ENCODE measurements around the gene EXD3. TPM values are rescaled to one million over a fixed set of nuclear protein-coding genes. Genes with fewer than 3 reads are reported as not detected.

Gene EXD3
- total and polyA plus RNA-seq, 2 of the 4 experiments (the other 2 are of a cell fraction) = 1.1 to 7.4 TPM

- peak within 1 kb of the TSS; percentile 62; the same call in 1 of the 3 replicates for H2BK15ac ChIP-seq (ENCODE audit: low read depth, low read length)
- peak within 1 kb of the TSS; percentile 83 for H3K4ac ChIP-seq (ENCODE audit: low read depth, low read length)
- H4K20me1 ChIP-seq (ENCODE audit: insufficient read depth, low read length) = peaks cover 37% of the 10 kb centered on the region
- intact Hi-C loops (cut with micrococcal nuclease) = no loop called here
- DNase-seq = peak; percentile 86
- no peaks in the 10 kb centered on the region for H3K9me1 ChIP-seq (ENCODE audit: insufficient read depth, low read length)
- no peaks in the 10 kb centered on the region for H3K9me3 ChIP-seq (ENCODE audit: control insufficient read depth, insufficient read depth, low read length)
- dilution Hi-C loops (cut with HindIII; ENCODE audit: low sequenced_read_pairs, unreplicated experiment) = no loop called here
- peak within 1 kb of the TSS; percentile 62; the same call in 1 of the 2 replicates for H2BK120ac ChIP-seq (ENCODE audit: low read depth, low read length)
- H3K14ac ChIP-seq (replicated peaks; ENCODE audit: low read depth, low read length) = peak within 1 kb of the TSS; percentile 89
- BruUV-seq (replicated peaks) = no TSS peak
- peak within 1 kb of the TSS; percentile 93 for H2AK9ac ChIP-seq (replicated peaks; ENCODE audit: low read depth, low read length, poor library complexity)
- peak within 1 kb of the TSS; percentile 34; the same call in 1 of the 2 replicates for H2BK20ac ChIP-seq (ENCODE audit: low read depth, low read length)
- peaks cover 23% of the 10 kb centered on the region for H3K36me3 ChIP-seq (ENCODE audit: control insufficient read depth, insufficient read depth, low read length)
- peak within 1 kb of the TSS; percentile 82 for H3K4me3 ChIP-seq (ENCODE audit: insufficient read depth, low read depth, low read length)
- H3K56ac ChIP-seq (ENCODE audit: extremely low read depth, insufficient read depth, low read length) = no peak within 1 kb of the TSS
- peak within 1 kb of the TSS; percentile 53 for H2BK5ac ChIP-seq (ENCODE audit: low read depth, low read length, poor library complexity, severe bottlenecking)
- peaks cover 23% of the 10 kb centered on the region for H3K4me1 ChIP-seq (ENCODE audit: control insufficient read depth, insufficient read depth, low read length)
- peak within 1 kb of the TSS; percentile 73 for H2AK5ac ChIP-seq (ENCODE audit: low read depth, low read length)
- POLR2A ChIA-PET (ENCODE audit: unreplicated experiment) = interaction anchor here (0.6 kb wide), 1 partner anchor 580 kb away, joined by 7 read pairs; no protein-coding TSS in a partner anchor
- H3K23ac ChIP-seq (ENCODE audit: low read depth, low read length) = peak within 1 kb of the TSS; percentile 16; the same call in 1 of the 2 replicates
- in situ Hi-C loops (cut with MboI; ENCODE audit: low sequenced_read_pairs) = no loop called here
- CTCF ChIA-PET = no interaction called here
- peaks cover 6 to 39% of the 10 kb centered on the region in 2 experiments; a peak in 3 of 4 replicates for H3K79me1 ChIP-seq (ENCODE audit: low read depth in 1 of 2, low read length in 2 of 2)
- 2% methylated on average over 25 of the region's 62 CpGs; no CpG with 5 or more reads in 1 of the 2 experiments for WGBS, 2 experiments (ENCODE audit: extremely low coverage in 2 of 2, insufficient read length in 1 of 2)
- peak within 1 kb of the TSS; percentile 84 for H3K27ac ChIP-seq (ENCODE audit: insufficient read depth, low read length)
- H3K27me3 ChIP-seq (ENCODE audit: control insufficient read depth, insufficient read depth, low read length) = no peaks in the 10 kb centered on the region
- peak within 1 kb of the TSS; percentile 45; the same call in 1 of the 2 replicates for H3K18ac ChIP-seq (ENCODE audit: low read depth, low read length)
- peak within 1 kb of the TSS; percentile 100 for H2AFZ ChIP-seq (replicated peaks; ENCODE audit: low read length, poor library complexity)
- peak within 1 kb of the TSS; percentile 86 for H4K91ac ChIP-seq (ENCODE audit: insufficient read depth, low read depth, low read length)
- ATAC-seq (ENCODE audit: low read depth) = peak; percentile 95
- peak within 1 kb of the TSS; percentile 76 for H4K5ac ChIP-seq (ENCODE audit: low read depth, low read length)
- peak within 1 kb of the TSS; percentile 74 for H3K4me2 ChIP-seq (ENCODE audit: low read depth, low read length)
- H4K8ac ChIP-seq (ENCODE audit: low read depth in 2 of 2, low read length in 2 of 2) = peak within 1 kb of the TSS; percentile 98 to 100
- H3K9ac ChIP-seq (ENCODE audit: low read depth, low read length) = peak within 1 kb of the TSS; percentile 77
- TF ChIP-seq RCOR1 (IDR thresholded peaks at IDR 0.05; ENCODE audit: insufficient replicate concordance, low read length) (no peak), ELK1 (IDR thresholded peaks at IDR 0.05; ENCODE audit: borderline replicate concordance, low read depth, low read length) (no peak), MAFK (IDR thresholded peaks at IDR 0.05; ENCODE audit: low read depth, low read length) (no peak), CEBPB (IDR thresholded peaks at IDR 0.05; ENCODE audit: low read depth, low read length) (no peak), NFE2L2 (IDR thresholded peaks at IDR 0.05; ENCODE audit: low read depth, low read length) (0 out of 2 replicates have a peak, but pooled peaks have one; percentile 5), CTCF (conservative IDR thresholded peaks at IDR 0.05; ENCODE audit: low read depth, low read length) (no peak), USF2 (IDR thresholded peaks at IDR 0.05; ENCODE audit: low read depth, low read length) (peak; percentile 85), FOS (IDR thresholded peaks at IDR 0.05; ENCODE audit: low read depth, low read length) (no peak), BHLHE40 (IDR thresholded peaks at IDR 0.05; ENCODE audit: low read depth, low read length) (peak; percentile 53), MXI1 (IDR thresholded peaks at IDR 0.05; ENCODE audit: borderline replicate concordance, low read depth, low read length) (0 out of 2 replicates have a peak, but pooled peaks have one; percentile 37), POLR2A (IDR thresholded peaks at IDR 0.05; ENCODE audit: low read depth, low read length) (peak; percentile 77), RAD21 (IDR thresholded peaks at IDR 0.05; ENCODE audit: low read length) (no peak), MAZ (IDR thresholded peaks at IDR 0.05; ENCODE audit: borderline replicate concordance, low read depth, low read length) (peak; percentile 83; the same call in 1 of the 2 replicates), RFX5 (IDR thresholded peaks at IDR 0.05; ENCODE audit: low read depth, low read length) (no peak), SMC3 (IDR thresholded peaks at IDR 0.05; ENCODE audit: low read depth, low read length) (no peak)
Observed at GRCh38 chr9:137459152-137459600, 36.2 kb upstream of the EXD3 start, which contains the start of gene NSMF. Gene NSMF (minus strand): TSS chr9:137459334. CDS start chr9:137459102, 232 bp downstream.

Measured in IMR-90 (cell line).